ENCODE data around the gene SDF2.
A peak's percentile ranks its signal among the peaks of the same experiment; 100 is the strongest.
"Not testable (repeated sequence)": the region's sequence is repeated elsewhere in the genome, so short reads cannot be mapped to it uniquely, and the experiment has no call there.

Gene SDF2

GRCh38 chr17:28612531-28612930 is 49.2 kb downstream of the SDF2 start:
- in situ Hi-C loops (cut with MboI; ENCODE audit: low sequenced_read_pairs, unreplicated experiment), result no loop called here
- TF ChIP-seq, protein P1, sequence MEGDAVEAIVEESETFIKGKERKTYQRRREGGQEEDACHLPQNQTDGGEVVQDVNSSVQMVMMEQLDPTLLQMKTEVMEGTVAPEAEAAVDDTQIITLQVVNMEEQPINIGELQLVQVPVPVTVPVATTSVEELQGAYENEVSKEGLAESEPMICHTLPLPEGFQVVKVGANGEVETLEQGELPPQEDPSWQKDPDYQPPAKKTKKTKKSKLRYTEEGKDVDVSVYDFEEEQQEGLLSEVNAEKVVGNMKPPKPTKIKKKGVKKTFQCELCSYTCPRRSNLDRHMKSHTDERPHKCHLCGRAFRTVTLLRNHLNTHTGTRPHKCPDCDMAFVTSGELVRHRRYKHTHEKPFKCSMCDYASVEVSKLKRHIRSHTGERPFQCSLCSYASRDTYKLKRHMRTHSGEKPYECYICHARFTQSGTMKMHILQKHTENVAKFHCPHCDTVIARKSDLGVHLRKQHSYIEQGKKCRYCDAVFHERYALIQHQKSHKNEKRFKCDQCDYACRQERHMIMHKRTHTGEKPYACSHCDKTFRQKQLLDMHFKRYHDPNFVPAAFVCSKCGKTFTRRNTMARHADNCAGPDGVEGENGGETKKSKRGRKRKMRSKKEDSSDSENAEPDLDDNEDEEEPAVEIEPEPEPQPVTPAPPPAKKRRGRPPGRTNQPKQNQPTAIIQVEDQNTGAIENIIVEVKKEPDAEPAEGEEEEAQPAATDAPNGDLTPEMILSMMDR (IDR thresholded peaks at IDR 0.05; ENCODE audit: borderline replicate concordance, control extremely low read depth, extremely low read depth, insufficient read depth, missing control alignments), result no peak
- no peak for DNase-seq (ENCODE audit: low spot score)

GRCh38 chr17:28610376-28610775 is 51.3 kb downstream of the SDF2 start:
- DNase-seq (ENCODE audit: low spot score), result no peak
- in situ Hi-C loops (cut with MboI; ENCODE audit: low sequenced_read_pairs, unreplicated experiment), result no loop called here
- TF ChIP-seq, protein P1 (IDR thresholded peaks at IDR 0.05; ENCODE audit: borderline replicate concordance, control extremely low read depth, extremely low read depth, insufficient read depth, missing control alignments), result no peak

- in situ Hi-C loops (cut with MboI; ENCODE audit: low sequenced_read_pairs, unreplicated experiment); DNase-seq (ENCODE audit: low spot score): not testable (repeated sequence)
Observed at GRCh38 chr17:28604031-28604430, 57.7 kb downstream of the SDF2 start.

- TF ChIP-seq, protein P1 (IDR thresholded peaks at IDR 0.05; ENCODE audit: borderline replicate concordance, control extremely low read depth, extremely low read depth, insufficient read depth, missing control alignments), result no peak
- in situ Hi-C loops (cut with MboI; ENCODE audit: low sequenced_read_pairs, unreplicated experiment), result no loop called here
- peak; percentile 80 for DNase-seq (ENCODE audit: low spot score)
Observed at GRCh38 chr17:28599311-28600184, 62.2 kb downstream of the SDF2 start.

DNA sequence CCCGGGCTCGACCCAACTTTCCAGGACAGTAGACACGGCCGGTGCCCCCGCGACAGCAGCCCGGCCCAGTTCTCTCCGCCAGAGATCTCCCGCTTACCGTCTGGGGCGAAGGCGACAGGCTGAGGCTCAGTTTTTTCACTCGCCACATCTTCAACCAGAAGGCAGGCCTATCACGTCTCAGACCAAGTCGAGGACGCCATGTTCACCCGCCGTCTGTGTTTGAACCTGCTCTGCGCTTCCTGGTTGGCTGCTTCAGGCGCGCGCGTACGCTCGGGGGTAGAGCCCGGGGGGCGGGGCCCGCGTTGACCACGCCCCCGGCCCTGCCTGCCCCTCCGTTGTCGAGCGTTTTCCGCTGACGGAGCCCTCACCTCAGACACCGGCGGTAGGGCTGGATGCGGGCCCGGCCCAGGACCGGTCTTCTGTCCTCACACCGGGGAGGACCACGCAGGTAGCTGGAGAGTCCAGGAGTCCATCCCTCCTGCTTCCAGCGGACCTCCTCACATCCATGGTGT is 62.9 kb downstream of the SDF2 start, which contains the start of gene SPAG5:
TSS of gene SPAG5 (minus strand) at position 227 of the 512 bp plus-strand sequence. CDS start at position 148, 79 bp downstream.
- TF ChIP-seq, protein P1 (IDR thresholded peaks at IDR 0.05; ENCODE audit: borderline replicate concordance, control extremely low read depth, extremely low read depth, insufficient read depth, missing control alignments), result no peak
- peak; percentile 99 for DNase-seq (ENCODE audit: low spot score)
- in situ Hi-C loops (cut with MboI; ENCODE audit: low sequenced_read_pairs, unreplicated experiment), result no loop called here

DNA sequence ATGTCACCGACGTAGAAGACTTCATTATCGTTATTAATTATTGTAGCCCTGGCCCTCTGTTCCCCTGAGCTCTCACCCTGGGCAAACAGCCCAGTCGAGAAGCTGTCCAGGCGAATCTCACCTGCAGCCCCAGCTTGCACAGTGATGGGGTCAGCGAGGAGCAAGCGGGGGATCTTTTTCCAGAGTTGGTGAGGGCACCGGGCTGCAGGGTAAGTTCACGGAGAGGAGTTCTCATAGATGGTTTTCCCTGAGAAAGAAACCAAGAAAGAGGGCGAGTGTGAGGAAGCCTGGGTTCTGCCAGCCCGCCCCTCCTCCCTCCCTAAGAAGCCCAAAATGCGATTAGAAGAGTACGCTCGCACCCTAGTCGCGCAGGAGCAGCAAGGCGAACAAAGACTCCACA is 63.3 kb downstream of the SDF2 start:
- in situ Hi-C loops (cut with MboI; ENCODE audit: low sequenced_read_pairs, unreplicated experiment), result no loop called here
- DNase-seq (ENCODE audit: low spot score), result no peak
- TF ChIP-seq, protein P1 (IDR thresholded peaks at IDR 0.05; ENCODE audit: borderline replicate concordance, control extremely low read depth, extremely low read depth, insufficient read depth, missing control alignments), result no peak
